Panc1 (cell line): ENCODE data around the gene CMTM6. TPM values are rescaled to one million over a fixed set of nuclear protein-coding genes. Genes with fewer than 3 reads are reported as not detected.

Experiments
- ATAC-seq: fragments of 200-7000 bp; cut with Tn5 transposase; 2 replicates; pipeline ENCODE4 v1.9.1; 2020; ENCODE audit warnings: mild to moderate bottlenecking, moderate library complexity
- BruUV-seq: library from RNA; stranded (reverse); fragments of 400-500 nt; replicated peaks from 2 replicates; lab custom pipeline; 2021; lab: Mats Ljungman, UMichigan
- CTCF ChIA-PET: fragments of 300-600 bp; sonication (Branson Sonifier 250); formaldehyde crosslinking; loops from one replicate; lab custom pipeline; 2022; ENCODE audit warnings: antibody characterized with exemption; lab: Charles Lee
- POLR2A ChIA-PET: fragments of 300-600 bp; sonication (Branson Sonifier 250); formaldehyde crosslinking; loops from one replicate; lab custom pipeline; 2022; ENCODE audit warnings: antibody characterized with exemption; lab: Charles Lee
- DNase-seq: peaks from one replicate; pipeline ENCODE4 v3.0.0-alpha.2; 2010; ENCODE audit warnings: low read depth, low spot score
- H3K27ac ChIP-seq: 2 replicates; pipeline ENCODE4 v1.5.1; 2011; ENCODE audit warnings: mild to moderate bottlenecking, low read length, inconsistent platforms
- H3K27me3 ChIP-seq: fragments of 200-500 bp; sonication (Bioruptor generic); 2 replicates; pipeline ENCODE4 v1.6.0; 2014; ENCODE audit warnings: low read length, inconsistent platforms; ENCODE audit not compliant: control insufficient read depth, insufficient read depth
- H3K36me3 ChIP-seq: fragments of 200-500 bp; sonication (Bioruptor generic); 2 replicates; pipeline ENCODE4 v1.5.1; 2014; ENCODE audit warnings: inconsistent platforms, mild to moderate bottlenecking, low read length, moderate library complexity; ENCODE audit not compliant: control insufficient read depth, insufficient read depth
- H3K4me1 ChIP-seq: 2 replicates; pipeline ENCODE4 v1.5.1; 2011; ENCODE audit warnings: inconsistent platforms, mild to moderate bottlenecking, low read length, moderate library complexity; ENCODE audit not compliant: control insufficient read depth, insufficient read depth
- H3K4me3 ChIP-seq, 2 experiments: 2 replicates each; pipeline ENCODE4 v1.5.1; 2011 to 2012; ENCODE audit warnings: low read depth in 2 of 2, low read length in 2 of 2, mild to moderate bottlenecking in 2 of 2, inconsistent platforms in 1 of 2, moderate library complexity in 1 of 2
- H3K9me3 ChIP-seq: fragments of 200-500 bp; sonication (Bioruptor generic); 2 replicates; pipeline ENCODE4 v1.5.1; 2014; ENCODE audit warnings: low read depth, mild to moderate bottlenecking, inconsistent platforms, low read length, moderate library complexity; ENCODE audit not compliant: control insufficient read depth, insufficient read depth
- POLR2AphosphoS5 ChIP-seq: IDR thresholded peaks from 2 replicates; pipeline ENCODE4 v1.6.1; 2012; ENCODE audit warnings: mild to moderate bottlenecking, low read depth, low read length, moderate library complexity
- SIN3A ChIP-seq: IDR thresholded peaks from 2 replicates; pipeline ENCODE4 v1.6.1; 2012; ENCODE audit warnings: low read depth, mild to moderate bottlenecking, low read length, moderate library complexity, borderline replicate concordance; ENCODE audit not compliant: insufficient read depth
- TCF7L2 ChIP-seq: IDR thresholded peaks from 2 replicates; pipeline ENCODE4 v1.6.1; 2011; ENCODE audit warnings: mild to moderate bottlenecking, low read depth, low read length, inconsistent platforms
- in situ Hi-C: cut with HindIII; loops from 2 replicates; pipeline ENCODE4 v1.10.0; 2016; ENCODE audit warnings: low sequenced_read_pairs, low pct_unique_long_range_greater_than_20kb
- intact Hi-C: fragments of 100-400 bp; cut with micrococcal nuclease; formaldehyde crosslinking; loops from one replicate; pipeline ENCODE4 v1.10.0; 2022; ENCODE audit not compliant: unreplicated experiment
- total RNA-seq: library from RNA; stranded (reverse); gene quantifications from one replicate; pipeline ENCODE4 v1.2.1, GENCODE V29; 2021; ENCODE audit not compliant: unreplicated experiment
- TF ChIP-seq, protein P1 (sequence below), 2 experiments: IDR thresholded peaks; 2 replicates each; pipeline ENCODE4 v1.6.1; 2011 to 2012; ENCODE audit warnings: low read depth in 2 of 2, control low read depth in 1 of 2, low read length in 1 of 2, mild to moderate bottlenecking in 1 of 2, moderate library complexity in 1 of 2; ENCODE audit not compliant: insufficient read depth in 1 of 2
- TF ChIP-seq, protein P2 (sequence below): fragments of 450-650 bp; IDR thresholded peaks from 2 replicates; pipeline ENCODE4 v1.5.1; 2017; ENCODE audit warnings: mild to moderate bottlenecking

CMTM6 gene
- total RNA-seq, 1 experiment from 2014 or later: 56.4 TPM

DNA sequence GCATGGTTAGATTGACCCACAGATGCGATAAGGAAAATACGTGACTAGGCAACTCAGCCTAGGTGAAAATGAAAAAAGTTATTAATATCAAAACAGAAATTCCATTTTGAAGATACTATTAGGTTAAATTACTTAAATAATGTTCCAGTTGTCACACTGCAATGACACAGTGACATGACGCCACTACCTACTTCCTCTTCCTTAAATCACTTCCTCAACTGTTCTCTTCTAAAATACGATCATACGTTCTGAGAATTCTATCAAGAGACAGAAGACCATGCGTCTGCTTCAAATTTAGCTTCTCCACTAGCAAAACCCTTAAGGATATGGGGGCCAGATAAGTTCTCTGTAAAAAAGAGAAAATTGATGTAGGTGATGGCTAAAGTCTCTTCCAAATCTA lies 18.2 kb downstream of the CMTM6 start:
- no peak overlapping the region for H3K4me3 ChIP-seq
- H3K27ac ChIP-seq: no peak overlapping the region
- ChIA-PET CTCF (interaction anchor here (0.6 kb wide), 1 partner anchor 170 kb away, joined by 3 read pairs; no protein-coding TSS in a partner anchor), POLR2A (no interaction called here)
- H3K36me3 ChIP-seq: peaks cover 6% of the 10 kb centered on the region; the same call in 1 of the 2 replicates
- ATAC-seq (no peak), DNase-seq (no peak)
- no TSS peak for BruUV-seq
- H3K27me3 ChIP-seq: no peaks in the 10 kb centered on the region
- H3K9me3 ChIP-seq: no peaks in the 10 kb centered on the region
- no peaks in the 10 kb centered on the region for H3K4me1 ChIP-seq
- in situ Hi-C loops (no loop called here), intact Hi-C loops (no loop called here)
- TF ChIP-seq SIN3A (no peak), TCF7L2 (no peak), POLR2AphosphoS5 (no peak)
- TF ChIP-seq, protein P1, sequence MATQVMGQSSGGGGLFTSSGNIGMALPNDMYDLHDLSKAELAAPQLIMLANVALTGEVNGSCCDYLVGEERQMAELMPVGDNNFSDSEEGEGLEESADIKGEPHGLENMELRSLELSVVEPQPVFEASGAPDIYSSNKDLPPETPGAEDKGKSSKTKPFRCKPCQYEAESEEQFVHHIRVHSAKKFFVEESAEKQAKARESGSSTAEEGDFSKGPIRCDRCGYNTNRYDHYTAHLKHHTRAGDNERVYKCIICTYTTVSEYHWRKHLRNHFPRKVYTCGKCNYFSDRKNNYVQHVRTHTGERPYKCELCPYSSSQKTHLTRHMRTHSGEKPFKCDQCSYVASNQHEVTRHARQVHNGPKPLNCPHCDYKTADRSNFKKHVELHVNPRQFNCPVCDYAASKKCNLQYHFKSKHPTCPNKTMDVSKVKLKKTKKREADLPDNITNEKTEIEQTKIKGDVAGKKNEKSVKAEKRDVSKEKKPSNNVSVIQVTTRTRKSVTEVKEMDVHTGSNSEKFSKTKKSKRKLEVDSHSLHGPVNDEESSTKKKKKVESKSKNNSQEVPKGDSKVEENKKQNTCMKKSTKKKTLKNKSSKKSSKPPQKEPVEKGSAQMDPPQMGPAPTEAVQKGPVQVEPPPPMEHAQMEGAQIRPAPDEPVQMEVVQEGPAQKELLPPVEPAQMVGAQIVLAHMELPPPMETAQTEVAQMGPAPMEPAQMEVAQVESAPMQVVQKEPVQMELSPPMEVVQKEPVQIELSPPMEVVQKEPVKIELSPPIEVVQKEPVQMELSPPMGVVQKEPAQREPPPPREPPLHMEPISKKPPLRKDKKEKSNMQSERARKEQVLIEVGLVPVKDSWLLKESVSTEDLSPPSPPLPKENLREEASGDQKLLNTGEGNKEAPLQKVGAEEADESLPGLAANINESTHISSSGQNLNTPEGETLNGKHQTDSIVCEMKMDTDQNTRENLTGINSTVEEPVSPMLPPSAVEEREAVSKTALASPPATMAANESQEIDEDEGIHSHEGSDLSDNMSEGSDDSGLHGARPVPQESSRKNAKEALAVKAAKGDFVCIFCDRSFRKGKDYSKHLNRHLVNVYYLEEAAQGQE (IDR thresholded peaks at IDR 0.05; ENCODE audit: insufficient read depth in 1 of 2, low read depth in 2 of 2, low read length in 1 of 2): no peak
- TF ChIP-seq, protein P2, sequence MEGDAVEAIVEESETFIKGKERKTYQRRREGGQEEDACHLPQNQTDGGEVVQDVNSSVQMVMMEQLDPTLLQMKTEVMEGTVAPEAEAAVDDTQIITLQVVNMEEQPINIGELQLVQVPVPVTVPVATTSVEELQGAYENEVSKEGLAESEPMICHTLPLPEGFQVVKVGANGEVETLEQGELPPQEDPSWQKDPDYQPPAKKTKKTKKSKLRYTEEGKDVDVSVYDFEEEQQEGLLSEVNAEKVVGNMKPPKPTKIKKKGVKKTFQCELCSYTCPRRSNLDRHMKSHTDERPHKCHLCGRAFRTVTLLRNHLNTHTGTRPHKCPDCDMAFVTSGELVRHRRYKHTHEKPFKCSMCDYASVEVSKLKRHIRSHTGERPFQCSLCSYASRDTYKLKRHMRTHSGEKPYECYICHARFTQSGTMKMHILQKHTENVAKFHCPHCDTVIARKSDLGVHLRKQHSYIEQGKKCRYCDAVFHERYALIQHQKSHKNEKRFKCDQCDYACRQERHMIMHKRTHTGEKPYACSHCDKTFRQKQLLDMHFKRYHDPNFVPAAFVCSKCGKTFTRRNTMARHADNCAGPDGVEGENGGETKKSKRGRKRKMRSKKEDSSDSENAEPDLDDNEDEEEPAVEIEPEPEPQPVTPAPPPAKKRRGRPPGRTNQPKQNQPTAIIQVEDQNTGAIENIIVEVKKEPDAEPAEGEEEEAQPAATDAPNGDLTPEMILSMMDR: no peak

DNA sequence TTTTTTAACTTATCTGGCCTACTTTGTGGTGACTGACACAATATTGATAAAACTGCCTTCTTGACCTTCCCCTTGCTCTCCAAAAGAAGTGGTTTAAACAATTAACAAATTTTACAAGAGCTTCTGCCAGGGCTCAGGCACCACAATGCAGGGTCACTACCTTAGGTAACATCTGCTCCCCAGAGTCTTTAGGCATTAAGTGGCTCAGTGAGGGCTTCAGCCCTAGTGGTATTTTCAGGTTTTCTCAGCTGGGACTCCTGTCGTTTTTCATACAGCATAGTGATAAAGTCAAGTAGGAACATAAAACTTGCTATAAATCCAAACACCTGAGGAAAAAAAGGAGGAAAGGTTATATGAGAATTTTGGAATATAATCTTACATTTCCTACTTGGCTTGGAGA lies 18.9 kb downstream of the CMTM6 start:
- Histone ChIP-seq H3K36me3 (peaks cover 6% of the 10 kb centered on the region; the same call in 1 of the 2 replicates), H3K9me3 (no peaks in the 10 kb centered on the region), H3K27me3 (no peaks in the 10 kb centered on the region), H3K27ac (no peak overlapping the region), H3K4me3 (no peak overlapping the region), H3K4me1 (no peaks in the 10 kb centered on the region)
- in situ Hi-C loops: no loop called here
- ChIA-PET CTCF (no interaction called here), POLR2A (no interaction called here)
- no TSS peak for BruUV-seq
- TF ChIP-seq TCF7L2: no peak
- TF ChIP-seq, protein P2: no peak
- TF ChIP-seq POLR2AphosphoS5: no peak
- no peak for TF ChIP-seq SIN3A
- TF ChIP-seq, protein P1 (IDR thresholded peaks at IDR 0.05; ENCODE audit: insufficient read depth in 1 of 2, low read depth in 2 of 2, low read length in 1 of 2): no peak
- intact Hi-C loops: no loop called here
- ATAC-seq (no peak), DNase-seq (no peak)
